GM21723 (cell line): ENCODE measurements around the gene TRABD2B.

Source experiments
- ATAC-seq: cut with Tn5 transposase; IDR thresholded peaks from one replicate; pipeline ENCODE4 v1.9.1; 2021; ENCODE audit warnings: mild to moderate bottlenecking, moderate library complexity; ENCODE audit not compliant: unreplicated experiment

Gene TRABD2B

GRCh38 chr1:47886141-47886540 is 111.0 kb downstream of the TRABD2B start:
- ATAC-seq: no peak

- no peak for ATAC-seq
Observed at GRCh38 chr1:47885062-47885830, 111.9 kb downstream of the TRABD2B start.

- no peak for ATAC-seq
Observed at GRCh38 chr1:47883963-47884362, 113.2 kb downstream of the TRABD2B start.

GRCh38 chr1:47881505-47882442 is 115.4 kb downstream of the TRABD2B start:
- no peak for ATAC-seq

- ATAC-seq: no peak
Observed at GRCh38 chr1:47876587-47876963, 120.6 kb downstream of the TRABD2B start.

- ATAC-seq: no peak
Observed at GRCh38 chr1:47875831-47876586, 121.2 kb downstream of the TRABD2B start.

GRCh38 chr1:47875036-47875435 is 122.1 kb downstream of the TRABD2B start:
- no peak for ATAC-seq

- no peak for ATAC-seq
Observed at GRCh38 chr1:47873337-47873736, 123.8 kb downstream of the TRABD2B start.

- ATAC-seq: no peak
Observed at GRCh38 chr1:47872886-47873285, 124.3 kb downstream of the TRABD2B start.

- ATAC-seq: no peak
Observed at GRCh38 chr1:47871799-47872353, 125.3 kb downstream of the TRABD2B start.

GRCh38 chr1:47870946-47871676 is 126.1 kb downstream of the TRABD2B start:
- ATAC-seq: no peak

- ATAC-seq: no peak
Observed at GRCh38 chr1:47870480-47870879, 126.7 kb downstream of the TRABD2B start.

- ATAC-seq: no peak
Observed at GRCh38 chr1:47868348-47868676, 128.9 kb downstream of the TRABD2B start.

- no peak for ATAC-seq
Observed at GRCh38 chr1:47867438-47868347, 129.5 kb downstream of the TRABD2B start.

- no peak for ATAC-seq
Observed at GRCh38 chr1:47866601-47867437, 130.4 kb downstream of the TRABD2B start.

- no peak for ATAC-seq
Observed at GRCh38 chr1:47865881-47866535, 131.2 kb downstream of the TRABD2B start.

GRCh38 chr1:47859092-47859743 is 138.0 kb downstream of the TRABD2B start:
- no peak for ATAC-seq
